HFF-Myc (cell line): ENCODE data around the gene SNAPC1.

Experiments
- DNase-seq: peaks from one replicate; pipeline ENCODE4 v3.0.0-alpha.2; 2011; ENCODE audit warnings: low read depth; ENCODE audit errors: extremely low read depth
- H3K4me3 ChIP-seq: replicated peaks from 2 replicates; pipeline ENCODE4 v1.5.1; 2011; ENCODE audit warnings: low read depth, mild to moderate bottlenecking, control low read depth, low read length
- TF ChIP-seq, protein P1 (sequence below): IDR thresholded peaks from 2 replicates; pipeline ENCODE4 v1.5.1; 2012; ENCODE audit warnings: mild to moderate bottlenecking, low read depth, low read length, control low read depth; ENCODE audit errors: missing control alignments

The SNAPC1 gene

DNA sequence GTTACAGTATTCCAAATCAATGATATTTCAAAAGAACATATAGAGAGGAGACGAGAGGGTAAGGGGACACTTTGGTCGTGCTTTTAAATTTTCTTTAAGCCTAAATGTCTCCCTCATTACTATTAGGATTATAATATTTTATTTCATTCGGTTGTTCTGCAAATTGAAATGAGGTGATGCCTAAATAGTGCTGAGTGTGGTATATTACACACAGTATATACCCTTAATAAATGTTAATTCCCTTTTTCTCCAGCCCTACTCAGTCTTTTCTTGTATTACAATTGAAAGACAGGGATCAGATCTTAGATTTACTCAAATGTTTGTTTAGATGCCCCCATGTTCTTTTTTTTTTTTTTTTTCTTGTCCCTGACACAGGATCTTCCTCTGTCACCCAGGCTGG, 7.7 kb downstream of the SNAPC1 start:
- TF ChIP-seq, protein P1, sequence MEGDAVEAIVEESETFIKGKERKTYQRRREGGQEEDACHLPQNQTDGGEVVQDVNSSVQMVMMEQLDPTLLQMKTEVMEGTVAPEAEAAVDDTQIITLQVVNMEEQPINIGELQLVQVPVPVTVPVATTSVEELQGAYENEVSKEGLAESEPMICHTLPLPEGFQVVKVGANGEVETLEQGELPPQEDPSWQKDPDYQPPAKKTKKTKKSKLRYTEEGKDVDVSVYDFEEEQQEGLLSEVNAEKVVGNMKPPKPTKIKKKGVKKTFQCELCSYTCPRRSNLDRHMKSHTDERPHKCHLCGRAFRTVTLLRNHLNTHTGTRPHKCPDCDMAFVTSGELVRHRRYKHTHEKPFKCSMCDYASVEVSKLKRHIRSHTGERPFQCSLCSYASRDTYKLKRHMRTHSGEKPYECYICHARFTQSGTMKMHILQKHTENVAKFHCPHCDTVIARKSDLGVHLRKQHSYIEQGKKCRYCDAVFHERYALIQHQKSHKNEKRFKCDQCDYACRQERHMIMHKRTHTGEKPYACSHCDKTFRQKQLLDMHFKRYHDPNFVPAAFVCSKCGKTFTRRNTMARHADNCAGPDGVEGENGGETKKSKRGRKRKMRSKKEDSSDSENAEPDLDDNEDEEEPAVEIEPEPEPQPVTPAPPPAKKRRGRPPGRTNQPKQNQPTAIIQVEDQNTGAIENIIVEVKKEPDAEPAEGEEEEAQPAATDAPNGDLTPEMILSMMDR: no peak
- H3K4me3 ChIP-seq: no peak overlapping the region
- no peak for DNase-seq

DNA sequence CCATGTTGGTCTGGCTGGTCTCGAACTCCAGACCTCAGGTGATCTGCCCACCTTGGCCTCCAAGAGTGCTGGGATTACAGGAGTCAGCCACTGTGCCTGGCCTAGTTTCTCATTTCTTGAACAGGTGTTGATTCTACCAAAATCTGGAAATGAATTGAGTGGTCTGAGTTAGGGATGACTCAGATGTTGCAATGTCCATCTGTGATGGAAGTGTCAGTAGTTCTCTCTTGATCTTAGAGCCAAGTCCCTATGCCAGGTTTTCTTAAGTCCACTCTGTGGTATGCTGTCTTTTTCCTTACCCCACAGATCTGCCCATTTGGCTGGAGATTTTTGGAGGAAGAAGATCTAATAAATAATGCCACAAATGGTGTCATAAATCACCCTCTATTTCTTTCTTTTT, 12.6 kb downstream of the SNAPC1 start:
- H3K4me3 ChIP-seq: no peak overlapping the region
- DNase-seq: no peak
- TF ChIP-seq, protein P1: no peak

DNA sequence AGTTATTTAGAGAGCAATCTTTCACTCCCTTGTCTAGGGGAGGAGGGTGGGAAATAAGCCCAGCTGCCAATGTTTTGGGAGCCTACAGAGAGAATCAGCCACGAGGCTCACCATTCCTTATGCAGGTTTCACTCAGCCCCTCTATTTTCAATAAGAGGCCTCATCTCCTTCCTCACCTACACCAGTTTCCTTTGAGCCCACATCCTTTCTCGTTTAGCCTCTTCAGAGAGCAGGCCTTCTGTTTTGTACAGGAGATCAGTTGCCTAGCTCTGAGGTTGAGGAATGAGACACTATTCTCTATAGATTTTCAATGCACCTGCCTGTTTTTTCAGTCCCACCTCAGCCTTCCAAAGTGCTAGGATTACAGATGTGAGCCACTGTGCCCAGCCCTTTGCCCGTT, 17.9 kb downstream of the SNAPC1 start:
- DNase-seq: no peak
- TF ChIP-seq, protein P1: no peak

DNA sequence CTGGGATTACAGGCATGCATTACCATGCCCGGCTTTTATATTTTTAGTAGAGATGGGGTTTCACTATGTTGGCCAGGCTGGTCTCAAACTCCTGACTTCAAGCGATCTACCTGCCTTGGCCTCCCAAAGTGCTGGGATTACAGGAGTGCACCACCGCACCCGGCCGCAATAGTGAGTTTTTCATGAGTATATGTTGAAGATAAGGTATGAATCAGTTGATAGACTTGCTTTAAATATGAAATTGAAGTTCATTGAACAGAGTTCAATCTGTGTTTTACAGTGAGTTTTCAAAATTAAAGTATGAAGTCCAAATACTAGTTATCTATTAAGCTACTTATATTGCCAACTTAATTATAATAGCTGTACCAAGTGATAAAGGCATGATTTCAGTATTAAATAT, 35.1 kb downstream of the SNAPC1 start:
- no peak for DNase-seq
- TF ChIP-seq, protein P1: no peak
- H3K4me3 ChIP-seq: no peak overlapping the region

More for the DNA sequence above, 17.9 kb downstream of the SNAPC1 start:
- no peak overlapping the region for H3K4me3 ChIP-seq

DNA sequence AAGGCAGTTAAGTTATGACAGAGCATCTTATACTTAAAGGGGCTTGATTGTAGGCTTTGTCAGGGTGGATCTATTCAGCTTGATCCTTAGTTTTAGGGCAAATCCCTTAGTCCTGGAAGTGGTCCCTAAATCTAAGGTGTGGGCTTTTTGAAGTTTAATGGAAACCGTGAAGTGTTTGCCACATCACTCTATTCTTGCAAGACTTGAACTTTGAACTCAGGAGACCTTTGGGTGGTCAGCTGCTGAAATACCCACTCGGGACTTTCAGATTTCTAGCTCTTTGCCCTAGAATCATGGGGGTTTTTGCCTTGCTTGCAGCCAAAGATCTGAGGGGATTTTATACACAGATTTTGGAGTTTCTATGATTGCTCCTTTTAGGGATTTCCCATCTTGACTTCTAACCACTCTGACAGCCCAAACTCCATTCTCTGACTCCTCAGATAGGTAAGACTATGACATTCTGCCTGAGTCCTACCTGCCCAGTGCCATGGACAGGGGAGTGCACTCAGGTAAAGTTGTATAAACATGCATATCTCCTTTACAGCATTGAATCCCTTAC, 39.9 kb downstream of the SNAPC1 start:
- no peak overlapping the region for H3K4me3 ChIP-seq
- TF ChIP-seq, protein P1: no peak
- DNase-seq: no peak

DNA sequence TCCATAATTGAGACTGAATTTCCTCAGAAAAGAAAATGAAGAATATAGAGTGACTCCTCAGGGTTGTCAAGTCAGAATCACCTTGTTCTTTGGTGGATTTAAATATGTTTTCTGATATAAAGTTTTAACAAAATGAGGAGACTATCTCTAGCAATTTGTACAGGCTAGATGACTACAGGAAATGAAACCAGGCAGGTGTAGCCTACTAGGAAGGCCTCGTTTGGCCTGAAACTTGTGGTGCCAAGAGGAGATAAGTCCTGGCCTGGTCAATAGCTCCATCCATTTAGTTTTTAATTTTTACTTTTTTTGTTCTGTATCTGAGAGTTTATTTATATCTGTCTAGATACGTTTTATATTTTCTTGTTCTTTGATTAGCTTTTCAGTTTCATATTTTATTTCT, 41.5 kb downstream of the SNAPC1 start:
- TF ChIP-seq, protein P1: no peak
- no peak for DNase-seq

DNA sequence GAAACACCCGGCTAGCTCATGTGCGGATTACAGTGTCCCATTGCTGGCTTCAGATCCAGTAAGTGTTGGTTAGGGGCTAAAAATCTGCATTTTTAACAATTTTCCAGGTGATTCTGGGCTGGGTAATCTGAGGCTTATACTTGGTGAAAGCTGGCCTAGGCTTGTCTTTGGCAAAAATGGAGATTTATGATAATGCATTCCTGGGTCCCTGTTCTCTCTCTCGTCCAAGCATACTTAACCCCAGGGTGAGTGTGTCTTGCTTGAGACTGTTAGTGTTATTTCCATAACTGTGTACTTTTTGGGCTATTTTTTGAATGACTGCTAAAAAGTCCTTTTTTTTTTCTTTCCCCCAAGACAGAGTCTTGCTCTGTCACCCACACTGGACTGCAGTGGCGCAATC, 43.2 kb downstream of the SNAPC1 start:
- no peak for DNase-seq
- TF ChIP-seq, protein P1: no peak
- H3K4me3 ChIP-seq: no peak overlapping the region

More for the DNA sequence above, 41.5 kb downstream of the SNAPC1 start:
- no peak overlapping the region for H3K4me3 ChIP-seq
